ENCODE results near the gene ST3GAL4. TPM values are rescaled to one million over a fixed set of nuclear protein-coding genes. Genes with fewer than 3 reads are reported as not detected.

Gene ST3GAL4
- total and polyA plus RNA-seq, 8 donors: 30.2 to 38.8 (median 34.6) TPM

DNA sequence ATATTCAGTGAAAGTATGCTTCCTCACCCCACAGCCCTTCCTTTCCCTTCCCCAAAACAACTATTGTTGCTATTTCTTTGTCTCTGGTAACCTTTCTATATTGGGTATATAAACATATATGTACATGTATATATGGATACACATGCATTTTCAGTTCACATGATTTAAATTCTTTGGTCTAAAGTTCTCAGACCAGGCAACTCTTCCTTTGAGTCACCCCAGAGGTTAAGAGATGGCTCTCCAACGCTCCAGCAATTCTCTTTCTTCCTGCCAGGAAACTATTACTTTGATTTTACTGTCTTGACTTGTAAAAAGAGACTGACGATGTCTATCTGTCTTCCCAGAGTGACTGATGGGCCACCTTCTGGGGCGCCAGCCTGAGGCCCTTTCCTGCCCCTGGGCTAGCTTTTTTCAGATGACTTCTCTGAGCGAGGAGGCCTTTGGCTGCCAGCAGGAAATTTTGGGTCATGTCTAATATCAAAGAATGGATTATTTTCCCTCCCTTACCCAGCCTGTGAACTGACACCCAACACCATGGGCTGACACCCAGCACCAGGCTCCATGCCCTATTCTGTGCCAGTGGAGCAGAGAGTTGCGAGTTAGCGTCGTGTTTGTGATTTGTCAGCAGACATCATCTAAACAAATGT lies 14.4 kb upstream of the ST3GAL4 start:
- H3K36me3 ChIP-seq: peaks cover 0 to 64% of the 10 kb centered on the region in 2 donors
- H3K9me3 ChIP-seq: no peaks in the 10 kb centered on the region
- H3K4me3 ChIP-seq: no peak overlapping the region
- H3K4me1 ChIP-seq: peaks cover 15 to 45% of the 10 kb centered on the region in 2 donors
- ATAC-seq (no peak), DNase-seq (no peak)
- intact Hi-C loops (cut with DNase I): no loop called here
- no peak overlapping the region for H3K27ac ChIP-seq
- no peaks in the 10 kb centered on the region for H3K27me3 ChIP-seq
- TF ChIP-seq, protein P1, sequence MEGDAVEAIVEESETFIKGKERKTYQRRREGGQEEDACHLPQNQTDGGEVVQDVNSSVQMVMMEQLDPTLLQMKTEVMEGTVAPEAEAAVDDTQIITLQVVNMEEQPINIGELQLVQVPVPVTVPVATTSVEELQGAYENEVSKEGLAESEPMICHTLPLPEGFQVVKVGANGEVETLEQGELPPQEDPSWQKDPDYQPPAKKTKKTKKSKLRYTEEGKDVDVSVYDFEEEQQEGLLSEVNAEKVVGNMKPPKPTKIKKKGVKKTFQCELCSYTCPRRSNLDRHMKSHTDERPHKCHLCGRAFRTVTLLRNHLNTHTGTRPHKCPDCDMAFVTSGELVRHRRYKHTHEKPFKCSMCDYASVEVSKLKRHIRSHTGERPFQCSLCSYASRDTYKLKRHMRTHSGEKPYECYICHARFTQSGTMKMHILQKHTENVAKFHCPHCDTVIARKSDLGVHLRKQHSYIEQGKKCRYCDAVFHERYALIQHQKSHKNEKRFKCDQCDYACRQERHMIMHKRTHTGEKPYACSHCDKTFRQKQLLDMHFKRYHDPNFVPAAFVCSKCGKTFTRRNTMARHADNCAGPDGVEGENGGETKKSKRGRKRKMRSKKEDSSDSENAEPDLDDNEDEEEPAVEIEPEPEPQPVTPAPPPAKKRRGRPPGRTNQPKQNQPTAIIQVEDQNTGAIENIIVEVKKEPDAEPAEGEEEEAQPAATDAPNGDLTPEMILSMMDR (IDR thresholded peaks at IDR 0.05): no peak

DNA sequence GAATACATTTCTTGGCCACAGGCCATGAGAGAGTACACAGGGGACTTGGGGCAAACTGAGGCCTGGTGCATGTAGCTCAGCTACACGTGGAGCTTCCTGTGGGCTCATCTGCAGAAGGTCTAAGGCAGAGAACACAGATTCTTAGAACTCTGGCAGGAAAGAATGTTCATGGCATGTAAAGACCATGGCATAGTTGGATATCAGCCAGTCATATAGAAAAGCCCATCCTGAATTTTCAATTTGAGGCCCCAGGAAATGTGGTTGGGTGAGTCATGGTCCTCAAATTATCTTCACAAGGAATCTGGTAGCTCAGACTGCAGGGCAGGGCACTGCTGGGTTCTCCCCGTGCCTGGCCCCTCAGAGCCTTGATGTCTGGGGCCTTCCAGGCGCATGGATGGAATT lies 13.7 kb upstream of the ST3GAL4 start:
- H3K27ac ChIP-seq: no peak overlapping the region
- peaks cover 15 to 45% of the 10 kb centered on the region in 2 donors for H3K4me1 ChIP-seq
- intact Hi-C loops (cut with DNase I): no loop called here
- H3K9me3 ChIP-seq: no peaks in the 10 kb centered on the region
- DNase-seq (no peak), ATAC-seq (no peak)
- H3K27me3 ChIP-seq: no peaks in the 10 kb centered on the region
- TF ChIP-seq, protein P1 (IDR thresholded peaks at IDR 0.05): no peak
- H3K4me3 ChIP-seq: no peak overlapping the region
- H3K36me3 ChIP-seq: peaks cover 0 to 64% of the 10 kb centered on the region in 2 donors

DNA sequence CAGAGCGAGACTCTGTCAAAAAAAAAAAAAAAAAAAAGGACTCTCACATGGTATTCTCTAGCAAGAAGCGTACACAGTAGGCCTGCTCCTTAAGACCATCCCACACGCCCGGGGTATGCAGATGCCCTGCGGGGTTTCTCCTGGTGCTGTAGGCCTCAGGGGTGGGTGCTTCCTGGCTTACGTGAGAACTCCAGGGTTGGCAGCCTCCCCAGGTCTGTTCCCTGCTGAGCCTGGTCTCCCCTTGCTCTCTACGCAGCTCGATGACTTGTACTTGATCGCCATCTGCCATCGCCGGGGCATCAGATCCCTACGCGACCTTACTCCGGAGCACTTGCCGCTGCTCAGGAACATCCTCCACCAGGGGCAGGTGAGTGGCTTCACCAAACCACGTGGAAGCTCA lies 12.4 kb upstream of the ST3GAL4 start:
- TF ChIP-seq, protein P1 (IDR thresholded peaks at IDR 0.05): no peak
- DNase-seq (no peak), ATAC-seq (no peak)
- intact Hi-C loops (cut with DNase I): no loop called here
- H3K27ac ChIP-seq: no peak overlapping the region
- no peak overlapping the region for H3K4me3 ChIP-seq
- H3K9me3 ChIP-seq: no peaks in the 10 kb centered on the region
- H3K36me3 ChIP-seq: peaks cover 0 to 64% of the 10 kb centered on the region in 2 donors
- H3K4me1 ChIP-seq: peaks cover 15 to 45% of the 10 kb centered on the region in 2 donors
- H3K27me3 ChIP-seq: no peaks in the 10 kb centered on the region

DNA sequence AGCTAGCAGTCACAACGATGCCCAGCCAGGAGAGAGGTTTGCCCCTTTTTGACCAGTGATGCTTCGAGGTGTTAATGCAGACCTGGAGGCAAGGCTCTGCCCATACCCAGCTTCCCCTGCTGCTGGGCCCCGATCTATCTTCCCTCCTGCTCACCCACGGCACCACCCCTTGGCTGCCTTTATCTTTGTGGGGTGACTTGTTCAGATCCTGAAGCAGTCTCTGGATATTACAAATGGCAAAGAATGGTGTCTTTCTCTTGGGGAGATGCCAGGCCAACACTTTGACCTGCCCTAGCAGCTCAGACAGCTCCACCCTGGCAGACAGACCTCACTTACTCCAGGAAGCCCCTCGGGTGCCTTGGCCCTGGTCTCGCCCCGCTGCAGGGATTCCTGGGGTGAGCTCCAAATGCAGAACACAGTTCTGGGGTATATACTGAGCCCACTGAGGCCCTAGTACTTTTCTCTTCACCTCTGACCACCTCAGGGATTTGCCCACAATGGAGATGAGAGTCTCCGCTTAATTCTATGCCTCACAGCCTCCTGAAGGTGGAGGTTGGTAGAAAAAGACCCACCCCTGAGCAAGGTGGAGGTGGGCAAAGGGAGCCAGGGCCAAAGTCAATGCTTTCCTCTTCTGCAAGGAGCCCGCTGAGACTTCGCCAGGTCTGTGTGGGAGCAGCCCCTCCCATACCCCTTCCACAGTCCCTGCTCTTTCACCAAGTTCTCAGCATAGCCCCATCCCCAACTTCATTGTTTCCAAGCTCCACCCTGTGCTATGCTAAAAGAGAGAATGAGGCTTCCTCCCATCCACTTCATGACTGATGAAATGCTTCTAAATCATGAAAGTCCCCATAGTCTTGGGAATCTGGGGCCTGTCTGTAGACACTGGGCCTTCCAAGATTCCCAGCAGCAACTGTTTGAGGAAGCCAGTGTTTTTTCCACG lies 11.1 kb upstream of the ST3GAL4 start:
- DNase-seq (no peak), ATAC-seq (no peak)
- TF ChIP-seq, protein P1 (IDR thresholded peaks at IDR 0.05): no peak
- no peak overlapping the region for H3K27ac ChIP-seq
- no peak overlapping the region for H3K4me3 ChIP-seq
- no peaks in the 10 kb centered on the region for H3K27me3 ChIP-seq
- no peaks in the 10 kb centered on the region for H3K9me3 ChIP-seq
- peaks cover 17 to 51% of the 10 kb centered on the region in 2 donors for H3K4me1 ChIP-seq
- intact Hi-C loops (cut with DNase I): no loop called here
- H3K36me3 ChIP-seq: peaks cover 0 to 51% of the 10 kb centered on the region in 2 donors

DNA sequence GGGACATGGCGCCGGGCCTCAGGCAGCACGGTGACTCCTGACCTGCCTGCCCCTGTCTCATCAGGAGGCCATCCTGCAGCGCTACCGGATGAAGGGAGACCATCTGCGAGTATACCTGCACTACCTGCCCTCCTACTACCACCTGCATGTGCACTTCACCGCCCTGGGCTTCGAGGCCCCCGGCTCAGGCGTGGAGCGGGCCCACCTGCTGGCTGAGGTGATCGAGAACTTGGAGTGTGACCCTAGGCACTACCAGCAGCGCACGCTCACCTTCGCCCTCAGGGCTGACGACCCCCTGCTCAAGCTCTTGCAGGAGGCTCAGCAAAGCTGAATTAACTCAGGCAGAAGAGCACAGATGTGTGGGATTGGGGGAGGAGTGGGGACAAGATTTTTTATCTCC lies 10.2 kb upstream of the ST3GAL4 start:
- H3K4me3 ChIP-seq: no peak overlapping the region
- TF ChIP-seq, protein P1 (IDR thresholded peaks at IDR 0.05): no peak
- intact Hi-C loops (cut with DNase I): no loop called here
- peaks cover 0 to 45% of the 10 kb centered on the region in 2 donors for H3K36me3 ChIP-seq
- ATAC-seq (no peak), DNase-seq (no peak)
- H3K27ac ChIP-seq: peak overlapping the region in 1 of 2 donors; percentile 82
- H3K27me3 ChIP-seq: no peaks in the 10 kb centered on the region
- no peaks in the 10 kb centered on the region for H3K9me3 ChIP-seq
- peaks cover 8 to 44% of the 10 kb centered on the region in 2 donors for H3K4me1 ChIP-seq

Data from left lung (tissue), 10 donors.